Dermis microvascular lymphatic vessel endothelial cell (primary cell): ENCODE measurements around the gene CAMK2G. TPM values are rescaled to one million over a fixed set of nuclear protein-coding genes. Genes with fewer than 3 reads are reported as not detected.
A peak's percentile ranks its signal among the peaks of the same experiment; 100 is the strongest.

Source experiments
- DNase-seq, 2 donors: peaks; one replicate each; pipeline versions ENCODE4 v3.0.0 to v3.0.0-alpha.2; 2010; ENCODE audit warnings: low read depth in 2 of 2
- total RNA-seq: library from RNA; depleted of rRNA; stranded (reverse); fragments of >200 nt; gene quantifications from 2 replicates; pipeline ENCODE4 v1.2.1, GENCODE V29; 2014

The CAMK2G gene
- total RNA-seq, 1 donor from 2014 or later, result 20.9 TPM

DNA sequence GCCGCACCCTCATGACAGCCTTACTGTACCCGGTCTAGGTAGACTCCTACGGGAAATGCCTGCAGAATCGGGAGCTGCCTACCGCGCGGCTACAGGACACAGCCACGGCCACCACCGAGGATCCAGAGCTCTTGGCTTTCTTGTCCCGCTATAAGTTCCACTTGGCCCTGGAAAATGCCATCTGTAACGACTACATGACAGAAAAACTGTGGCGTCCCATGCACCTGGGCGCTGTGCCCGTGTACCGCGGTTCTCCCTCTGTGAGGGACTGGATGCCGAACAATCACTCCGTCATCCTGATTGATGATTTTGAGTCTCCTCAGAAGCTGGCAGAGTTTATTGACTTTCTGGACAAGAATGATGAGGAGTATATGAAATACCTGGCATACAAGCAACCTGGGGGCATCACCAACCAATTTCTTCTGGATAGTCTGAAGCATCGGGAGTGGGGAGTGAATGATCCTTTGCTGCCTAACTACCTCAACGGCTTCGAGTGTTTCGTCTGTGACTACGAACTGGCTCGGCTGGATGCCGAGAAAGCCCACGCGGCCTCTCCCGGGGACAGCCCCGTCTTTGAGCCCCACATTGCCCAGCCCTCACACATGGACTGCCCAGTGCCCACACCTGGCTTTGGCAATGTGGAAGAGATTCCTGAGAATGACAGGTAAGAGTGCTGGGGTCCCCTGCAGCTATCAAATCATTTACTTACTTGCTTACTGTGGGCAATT lies 101.0 kb downstream of the CAMK2G start:
- no peak for DNase-seq

DNA sequence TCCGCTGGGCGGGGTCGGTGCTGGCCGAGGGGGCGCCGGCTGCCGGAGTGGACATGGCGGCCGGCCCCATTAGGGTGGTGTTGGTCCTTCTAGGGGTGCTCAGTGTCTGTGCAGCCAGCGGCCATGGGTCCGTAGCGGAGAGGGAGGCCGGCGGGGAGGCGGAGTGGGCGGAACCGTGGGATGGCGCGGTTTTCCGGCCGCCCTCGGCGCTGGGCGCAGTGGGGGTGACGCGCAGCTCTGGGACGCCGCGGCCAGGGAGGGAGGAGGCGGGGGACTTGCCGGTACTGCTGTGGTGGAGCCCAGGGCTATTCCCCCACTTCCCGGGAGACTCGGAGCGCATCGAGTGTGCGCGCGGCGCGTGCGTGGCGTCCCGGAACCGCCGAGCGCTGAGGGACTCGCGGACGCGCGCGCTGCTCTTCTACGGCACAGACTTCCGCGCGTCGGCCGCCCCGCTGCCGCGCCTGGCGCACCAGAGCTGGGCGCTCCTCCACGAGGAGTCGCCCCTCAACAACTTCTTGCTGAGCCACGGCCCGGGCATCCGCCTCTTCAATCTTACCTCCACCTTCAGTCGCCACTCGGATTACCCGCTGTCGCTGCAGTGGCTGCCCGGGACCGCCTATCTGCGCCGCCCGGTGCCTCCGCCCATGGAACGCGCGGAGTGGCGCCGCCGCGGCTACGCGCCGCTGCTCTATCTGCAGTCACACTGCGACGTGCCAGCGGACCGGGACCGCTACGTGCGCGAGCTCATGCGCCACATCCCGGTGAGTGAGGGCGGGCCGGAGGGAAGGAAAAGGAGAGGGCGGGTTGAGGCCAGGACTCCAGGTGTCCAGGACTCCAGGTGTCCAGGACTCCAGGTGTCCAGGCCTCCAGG lies 101.8 kb downstream of the CAMK2G start:
- peak; percentile 47 to 79 for DNase-seq

DNA sequence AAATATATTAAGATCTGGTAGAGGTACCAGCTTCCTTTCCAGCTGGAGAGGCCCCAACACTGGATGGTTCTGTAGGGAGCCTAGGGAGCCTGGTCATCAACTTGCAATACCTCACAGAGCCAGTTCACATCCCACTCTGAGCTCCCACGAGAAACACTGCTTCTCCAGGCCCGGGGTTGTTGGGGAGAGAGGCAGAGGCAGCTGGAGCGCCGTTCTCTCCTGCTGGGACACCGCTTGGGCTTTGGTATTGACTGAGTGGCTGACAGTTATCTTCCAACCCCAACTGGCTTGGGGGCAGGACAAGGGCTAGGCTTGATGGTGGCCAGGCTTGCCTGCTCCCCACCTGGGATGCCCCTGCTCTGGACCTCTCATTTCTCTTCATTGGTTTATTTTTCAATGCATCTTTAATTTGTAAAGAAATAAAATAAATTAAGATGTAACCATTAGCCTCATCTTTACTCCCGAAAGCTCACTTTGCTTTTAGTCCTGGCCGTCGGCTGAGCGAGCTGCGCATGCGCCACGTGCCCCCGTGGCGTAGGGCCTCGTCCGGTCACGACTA lies 102.6 kb downstream of the CAMK2G start:
- DNase-seq, result peak; percentile 71 to 84

DNA sequence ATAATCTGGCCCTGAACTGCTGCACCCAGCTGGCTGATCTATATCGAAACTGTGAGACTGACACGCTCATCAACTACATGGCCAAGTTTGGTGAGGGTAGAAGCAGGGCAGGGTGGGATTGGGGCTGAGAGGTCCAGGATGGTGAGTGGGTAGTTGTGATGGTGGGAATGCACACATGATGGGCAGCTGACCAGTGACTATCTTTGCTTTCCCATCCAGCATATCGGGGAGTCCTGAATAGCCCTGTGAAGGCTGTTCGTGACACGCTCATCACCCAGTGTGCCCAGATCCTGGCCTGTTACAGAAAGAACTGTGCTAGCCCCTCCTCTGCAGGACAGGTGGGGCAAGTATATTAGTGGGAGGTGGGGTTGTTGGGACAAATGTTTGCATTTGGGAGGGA lies 105.0 kb downstream of the CAMK2G start:
- DNase-seq, result no peak

DNA sequence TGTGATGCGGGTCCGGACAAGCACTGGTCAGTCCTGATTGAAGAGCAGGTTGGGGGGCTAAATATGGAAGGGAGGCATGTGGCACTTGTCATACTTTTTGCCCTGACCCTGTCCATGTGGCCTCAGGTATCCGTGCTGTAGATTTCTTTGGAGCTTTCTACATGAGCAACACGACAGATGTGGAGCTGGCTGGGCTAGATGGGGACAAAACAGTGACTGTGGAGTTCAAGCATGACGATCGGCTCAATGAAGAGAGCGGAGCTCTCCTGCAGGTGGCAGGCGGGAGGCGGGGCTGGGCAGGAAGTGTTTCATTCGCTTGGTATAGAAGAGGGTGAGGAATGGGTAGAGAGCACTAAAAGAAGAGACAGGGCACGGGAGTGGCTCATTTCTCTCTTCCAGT lies 105.5 kb downstream of the CAMK2G start:
- DNase-seq, result no peak

DNA sequence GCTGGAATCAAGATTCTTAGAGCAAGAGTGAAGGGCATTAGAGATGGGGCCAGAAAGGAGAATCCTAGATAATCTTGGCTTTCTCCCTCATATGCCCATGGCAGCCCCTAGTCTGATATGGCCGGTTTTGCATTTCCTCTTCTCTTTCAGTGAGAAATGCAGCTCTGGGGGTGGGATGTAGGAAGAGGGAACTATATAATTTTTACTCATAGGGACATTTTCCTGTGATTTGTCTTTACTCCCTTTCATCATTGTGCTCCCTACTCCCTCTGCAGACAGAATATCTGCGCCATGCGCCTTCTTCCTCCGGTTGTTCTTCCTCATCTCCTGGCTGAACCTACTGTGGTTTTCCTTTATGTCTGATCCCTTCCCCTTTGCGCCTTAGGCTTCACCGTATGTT lies 109.3 kb downstream of the CAMK2G start:
- no peak for DNase-seq

DNA sequence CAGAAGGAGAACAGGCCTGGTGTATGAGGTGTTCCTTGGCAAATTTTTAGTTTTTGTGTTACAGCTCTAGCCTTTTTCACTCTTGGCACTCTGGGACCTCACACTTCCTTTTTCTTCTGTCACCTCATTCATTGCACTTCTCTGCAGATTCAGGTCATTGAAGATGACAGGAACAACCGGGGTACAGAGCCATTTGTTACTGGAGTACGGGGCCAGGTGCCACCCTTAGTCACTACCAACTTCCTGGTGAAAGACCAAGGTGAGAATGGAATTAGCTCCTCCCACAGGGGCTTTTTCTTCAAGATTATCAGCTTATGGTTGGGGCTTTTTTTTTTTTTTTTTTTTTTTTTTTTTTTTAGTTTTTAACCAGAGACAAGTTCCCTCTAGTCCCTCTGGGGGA lies 111.0 kb downstream of the CAMK2G start:
- DNase-seq, result no peak

DNA sequence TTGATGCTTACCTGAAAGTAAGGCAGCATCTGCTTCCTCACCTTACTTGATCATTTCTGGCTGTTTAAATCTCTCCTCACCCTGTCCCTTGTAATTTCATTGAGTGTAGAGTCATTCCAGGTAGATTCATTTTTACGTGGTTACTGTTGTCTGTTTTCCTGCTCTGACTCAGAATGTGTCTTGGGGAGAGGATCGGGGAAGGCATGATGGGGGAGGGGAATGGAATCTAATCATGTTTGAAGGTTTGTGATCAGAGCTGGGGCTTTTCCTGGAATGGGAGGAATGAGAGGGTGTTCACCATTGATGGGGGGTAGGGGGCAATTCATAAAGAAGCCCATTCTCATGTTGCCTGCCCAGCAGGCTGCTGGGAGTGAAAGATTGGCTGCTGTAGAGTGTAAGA lies 111.4 kb downstream of the CAMK2G start:
- no peak for DNase-seq

Other genes with a start within 250 kb of the CAMK2G start
- gene MYOZ1, start 233.1 kb downstream of the CAMK2G start, total RNA-seq, result not detected in 2 replicates
- not detected in 2 replicates for gene SYNPO2L, start 218.5 kb downstream of the CAMK2G start, total RNA-seq
- gene AGAP5, start 176.4 kb downstream of the CAMK2G start, total RNA-seq, result 0.90 and 1.3 TPM in 2 replicates
- gene SEC24C, start 130.2 kb downstream of the CAMK2G start, total RNA-seq, result 48.4 and 58.4 TPM in 2 replicates
- 18.1 and 25.3 TPM in 2 replicates for gene CHCHD1, start 92.5 kb downstream of the CAMK2G start, total RNA-seq
- 37.7 and 55.0 TPM in 2 replicates for gene ZSWIM8, start 88.9 kb downstream of the CAMK2G start, total RNA-seq
- 3.7 and 7.6 TPM in 2 replicates for gene NDST2, start 63.0 kb downstream of the CAMK2G start, total RNA-seq
- 7.0 and 11.8 TPM in 2 replicates for gene PLAU, start 36.6 kb upstream of the CAMK2G start, total RNA-seq
- gene VCL, start 123.6 kb upstream of the CAMK2G start, total RNA-seq, result 58.5 and 71.2 TPM in 2 replicates